Left colon (tissue), 2 donors: ENCODE measurements around the gene NRN1L. TPM values are rescaled to one million over a fixed set of nuclear protein-coding genes. Genes with fewer than 3 reads are reported as not detected.

Experiments used
- ATAC-seq: fragments of 200-7000 bp; cut with Tn5 transposase; one replicate; pipeline ENCODE4 v1.9.1; 2020; ENCODE audit warnings: mild to moderate bottlenecking, moderate library complexity
- DNase-seq, 2 donors: peaks; one replicate each; pipeline ENCODE4 v3.0.0-alpha.2; 2020
- intact Hi-C, 2 donors: fragments of 100-400 bp; cut with DNase I in 1 of 2; cut with micrococcal nuclease in 1 of 2; formaldehyde crosslinking; loops; one replicate each; pipeline versions ENCODE4 v1.11.2 to v1.14.0; 2022; cut with DNase I, micrococcal nuclease
- total RNA-seq, 2 donors: library from RNA; stranded (reverse); fragmentation: NEBNext Ultra II Directional; extraction: Animal tissue kit (Norgen Biotek cat#: 25700); gene quantifications; one replicate each; pipeline ENCODE4 v1.2.1, GENCODE V29; 2021
- donor health status: DM: no; HTN: no; CAD: no.
- donor health status: DM: yes; HTN: yes; CAD: no.

NRN1L gene
- total RNA-seq, 2 donors from 2014 or later: 0.67 TPM; not detected in 1

DNA sequence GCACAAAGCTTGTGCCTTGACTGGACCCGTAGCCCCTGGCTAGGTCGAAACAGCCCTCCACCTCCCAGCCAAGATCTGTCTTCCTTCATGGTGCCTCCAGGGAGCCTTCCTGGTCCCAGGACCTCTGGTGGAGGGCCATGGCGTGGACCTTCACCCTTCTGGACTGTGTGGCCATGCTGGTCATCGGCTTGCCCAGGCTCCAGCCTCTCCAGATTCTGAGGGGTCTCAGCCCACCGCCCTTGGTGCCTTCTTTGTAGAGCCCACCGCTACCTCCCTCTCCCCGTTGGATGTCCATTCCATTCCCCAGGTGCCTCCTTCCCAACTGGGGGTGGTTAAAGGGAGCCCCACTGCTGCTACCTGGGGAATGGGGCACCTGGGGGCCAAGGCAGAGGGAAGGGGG, 43.5 kb downstream of the NRN1L start:
- ATAC-seq: peak; percentile 4
- DNase-seq: no peak
- intact Hi-C loops: loop anchor here in 1 of 2 donors (5.0 to 10.0 kb wide), 2 partner anchors 41 to 113 kb away; no protein-coding TSS in a partner anchor

GRCh38 chr16:67928561-67929364, 44.1 kb downstream of the NRN1L start:
- DNase-seq (peak; percentile 63 to 80), ATAC-seq (peak; percentile 78)
- intact Hi-C loops: loop anchor here in 1 of 2 donors (5.0 to 10.0 kb wide), 2 partner anchors 41 to 114 kb away; no protein-coding TSS in a partner anchor

DNA sequence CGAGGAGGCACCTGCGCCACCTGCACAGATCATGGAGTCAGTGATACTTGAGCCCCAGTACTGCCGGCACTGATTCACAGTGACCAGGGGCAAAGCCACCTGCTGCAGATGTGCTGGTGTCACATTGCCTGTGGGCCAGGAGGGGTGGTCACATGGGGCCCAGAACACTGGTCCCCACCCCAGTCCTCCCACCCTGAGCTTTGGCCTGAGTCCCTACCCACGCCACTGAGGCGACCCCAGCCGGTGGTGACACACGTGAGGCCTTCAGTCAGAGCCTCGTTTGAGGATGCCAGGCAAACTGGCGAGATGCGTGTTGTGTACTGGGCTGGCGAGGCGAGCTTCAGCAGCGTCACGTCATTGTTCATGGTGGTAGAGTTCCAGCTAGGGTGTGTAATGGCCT, 45.5 kb downstream of the NRN1L start:
- DNase-seq: no peak
- intact Hi-C loops: no loop called here
- no peak for ATAC-seq

GRCh38 chr16:67930678-67931211, 46.1 kb downstream of the NRN1L start:
- ATAC-seq: no peak
- intact Hi-C loops: no loop called here

GRCh38 chr16:67931712-67932461, 47.2 kb downstream of the NRN1L start, which contains the start of gene CTRL:
CTRL (minus strand) TSS chr16:67931862; CDS start chr16:67931852, 10 bp downstream.
- no peak for ATAC-seq
- intact Hi-C loops: no loop called here
- no peak for DNase-seq

More at GRCh38 chr16:67930678-67931211, 46.1 kb downstream of the NRN1L start:
- peak in 1 of 2 donors; percentile 14 for DNase-seq

DNA sequence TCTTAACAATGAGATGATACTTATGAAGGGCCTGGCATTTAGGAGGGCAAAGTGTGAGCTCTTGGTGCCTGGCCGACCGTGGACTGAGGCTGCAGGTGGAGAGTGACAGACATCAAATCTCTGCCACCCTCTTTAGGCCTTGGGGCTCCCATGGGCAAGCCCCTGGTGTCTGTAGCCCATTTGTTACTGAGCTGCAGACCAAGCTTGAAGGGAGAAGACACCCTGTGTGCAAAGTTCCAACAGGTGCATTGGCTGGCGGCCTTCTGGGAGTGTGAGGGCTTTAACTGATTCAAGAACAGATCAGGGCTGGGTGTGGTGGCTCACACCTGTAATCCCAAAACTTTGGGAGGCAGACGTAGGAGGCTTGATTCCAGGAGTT, 47.8 kb downstream of the NRN1L start:
- ATAC-seq (no peak), DNase-seq (no peak)
- intact Hi-C loops: no loop called here

- ATAC-seq (no peak), DNase-seq (no peak)
- intact Hi-C loops: no loop called here
Observed at GRCh38 chr16:67933805-67934204, 49.1 kb downstream of the NRN1L start.

DNA sequence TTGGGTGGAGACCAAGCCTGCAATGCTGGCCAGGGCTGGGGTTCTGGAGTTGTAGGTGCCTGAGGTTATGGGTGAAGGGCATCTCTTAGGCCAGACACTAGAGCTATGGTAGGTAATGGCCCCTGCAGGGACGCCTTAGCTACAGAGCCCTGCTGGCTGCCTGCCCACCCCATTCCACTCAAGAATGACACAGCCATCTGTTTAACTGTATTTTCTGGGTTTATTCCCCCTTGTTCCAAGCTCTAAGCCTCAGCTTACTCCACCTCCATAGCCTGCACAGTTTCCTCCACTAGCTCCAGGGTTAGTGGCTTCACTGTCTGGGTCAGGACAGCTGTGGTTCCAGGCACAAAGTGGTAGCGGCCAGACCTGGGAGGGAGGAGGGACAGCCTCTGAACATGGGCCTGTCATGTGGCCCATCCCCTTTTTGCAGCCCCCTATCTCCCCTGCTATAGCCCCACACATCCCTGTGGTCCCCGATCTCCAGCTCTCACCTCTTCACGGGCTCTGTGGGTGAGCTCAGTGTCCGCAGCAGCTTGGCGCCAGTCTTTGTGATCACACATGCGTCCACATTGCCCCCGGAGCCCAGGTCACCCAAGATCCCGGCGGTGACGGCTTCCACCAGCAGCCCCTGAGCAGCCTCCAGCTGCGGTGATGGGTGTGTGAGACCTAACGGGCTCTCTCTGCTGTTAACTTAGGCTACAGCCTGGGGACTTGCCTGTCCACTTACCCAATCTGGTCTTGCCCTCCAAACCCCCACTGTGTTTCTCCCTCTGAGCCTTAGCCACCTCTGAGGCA, 49.8 kb downstream of the NRN1L start:
- ATAC-seq (no peak), DNase-seq (no peak)
- intact Hi-C loops: no loop called here

- ATAC-seq: no peak
- intact Hi-C loops: no loop called here
Observed at GRCh38 chr16:67935101-67935401, 50.4 kb downstream of the NRN1L start.

DNA sequence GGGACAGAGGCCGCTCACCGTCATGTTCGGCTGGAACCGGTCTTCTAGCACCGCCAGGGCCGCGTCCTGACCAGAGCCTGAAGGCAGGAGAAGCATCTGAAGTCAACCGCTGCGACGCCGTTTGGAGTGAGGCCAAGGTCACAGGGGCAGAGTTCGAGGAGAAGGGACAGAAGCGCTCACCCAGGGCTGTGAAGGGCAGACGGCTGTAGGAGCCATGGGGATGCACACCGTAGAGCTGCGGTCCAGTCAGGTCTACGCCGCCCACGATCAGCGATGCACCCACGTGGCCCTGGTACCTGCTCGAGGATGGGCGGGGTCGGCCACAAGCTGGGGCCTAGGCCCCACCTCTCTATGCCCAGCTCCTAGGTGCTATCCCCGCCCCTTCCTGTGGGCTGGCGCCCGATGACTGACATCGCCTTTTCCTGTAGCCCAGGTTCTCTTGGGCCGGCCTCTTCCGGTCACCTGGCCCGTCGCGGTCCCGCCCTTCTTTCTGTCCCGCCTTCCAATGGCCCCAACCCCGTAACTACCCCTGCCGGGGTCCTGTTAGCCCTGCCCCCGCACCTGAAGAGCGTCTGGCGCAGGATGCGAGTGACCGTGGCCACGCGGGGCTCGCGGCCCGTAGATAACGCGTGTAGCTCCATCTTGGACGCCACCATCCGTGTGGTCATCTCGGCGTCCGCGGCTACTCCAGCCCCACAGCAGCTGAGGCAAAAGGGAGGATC, 50.9 kb downstream of the NRN1L start:
- ATAC-seq: peak; percentile 88

More at GRCh38 chr16:67935101-67935401, 50.4 kb downstream of the NRN1L start:
- DNase-seq: no peak

More for the DNA sequence above, 50.9 kb downstream of the NRN1L start:
- peak; percentile 97 to 98 for DNase-seq
- intact Hi-C loops: no loop called here

Other genes with a start within 250 kb of the NRN1L start
- gene CARMIL2, start 239.7 kb upstream of the NRN1L start, total RNA-seq: 1 to 10 TPM; 2.1 to 3.7 TPM
- 1 to 10 TPM; 8.8 to 9.7 TPM for gene ACD, start 224.6 kb upstream of the NRN1L start, total RNA-seq
- gene PARD6A, start 223.9 kb upstream of the NRN1L start, total RNA-seq: 1 to 10 TPM; 4.1 to 4.4 TPM
- gene ENKD1, start 218.1 kb upstream of the NRN1L start, total RNA-seq: 1 to 10 TPM; 7.4 to 9.0 TPM
- gene C16orf86, start 218.1 kb upstream of the NRN1L start, total RNA-seq: 1 to 10 TPM in 1 of 2 donors, under 1 TPM in 1; 0.92 to 1.5 TPM
- gene GFOD2, start 165.6 kb upstream of the NRN1L start, total RNA-seq: 10 to 100 TPM; 26.8 to 28.7 TPM
- gene RANBP10, start 78.3 kb upstream of the NRN1L start, total RNA-seq: 10 to 100 TPM; 16.9 to 20.5 TPM
- gene TSNAXIP1, start 78.0 kb upstream of the NRN1L start, total RNA-seq: under 1 TPM; 0.12 to 0.75 TPM
- 10 to 100 TPM; 19.3 to 23.8 TPM for gene THAP11, start 42.6 kb upstream of the NRN1L start, total RNA-seq
- gene NUTF2, start 38.0 kb upstream of the NRN1L start, total RNA-seq: 10 to 100 TPM; 57.1 to 59.8 TPM
- 10 to 100 TPM; 29.3 to 43.1 TPM for gene CENPT, start 37.2 kb upstream of the NRN1L start, total RNA-seq
- 10 to 100 TPM; 54.2 to 76.8 TPM for gene EDC4, start 11.8 kb upstream of the NRN1L start, total RNA-seq
- 10 to 100 TPM; 31.7 to 36.6 TPM for gene PSKH1, start 8.4 kb downstream of the NRN1L start, total RNA-seq
- gene CTRL, start 47.0 kb downstream of the NRN1L start, total RNA-seq: 1 to 10 TPM in 1 of 2 donors, under 1 TPM in 1; 0.89 to 1.9 TPM
- 100 to 1,000 TPM; 114 to 164 TPM for gene PSMB10, start 52.0 kb downstream of the NRN1L start, total RNA-seq
- 1 to 10 TPM; 2.3 to 5.0 TPM for gene LCAT, start 59.2 kb downstream of the NRN1L start, total RNA-seq
- 10 to 100 TPM; 12.0 to 16.9 TPM for gene SLC12A4, start 83.8 kb downstream of the NRN1L start, total RNA-seq
- gene DPEP3, start 95.6 kb downstream of the NRN1L start, total RNA-seq: under 1 TPM in 1 of 2 donors, not detected in 1; 0.28 TPM
- 1 to 10 TPM in 1 of 2 donors, under 1 TPM in 1; 0.82 to 2.5 TPM for gene DPEP2, start 114.6 kb downstream of the NRN1L start, total RNA-seq
- gene DPEP2NB, start 131.0 kb downstream of the NRN1L start, total RNA-seq: not detected
- gene DDX28, start 138.3 kb downstream of the NRN1L start, total RNA-seq: 1 to 10 TPM; 6.7 to 7.1 TPM
- gene DUS2, start 138.4 kb downstream of the NRN1L start, total RNA-seq: 10 to 100 TPM; 14.1 to 17.4 TPM
- gene NFATC3, start 200.5 kb downstream of the NRN1L start, total RNA-seq: 10 to 100 TPM; 24.6 to 24.9 TPM